HL-60 (cell line): ENCODE data around the gene TJP1.

ENCODE experiments used
- DNase-seq, 2 experiments: peaks; one replicate each; pipeline ENCODE4 v3.0.0-alpha.2; 2010 to 2020; ENCODE audit warnings: low read depth in 1 of 2, low spot score in 1 of 2
- H3K27ac ChIP-seq: fragments of 250-450 bp; sonication (Bioruptor Pico); replicated peaks from 2 replicates; pipeline ENCODE4 v1.5.1; 2020; ENCODE audit warnings: mild to moderate bottlenecking, moderate library complexity
- H3K27me3 ChIP-seq: fragments of 250-450 bp; sonication (Bioruptor Pico); 2 replicates; pipeline ENCODE4 v1.5.1; 2021; ENCODE audit warnings: mild to moderate bottlenecking, moderate library complexity; ENCODE audit not compliant: insufficient read depth, poor library complexity, severe bottlenecking
- H3K4me3 ChIP-seq: replicated peaks from 2 replicates; pipeline ENCODE4 v1.5.1; 2011; ENCODE audit warnings: mild to moderate bottlenecking, control low read depth, low read length; ENCODE audit not compliant: insufficient read depth
- CTCF ChIP-seq: IDR thresholded peaks from one replicate; pipeline ENCODE4 v1.5.1; 2011; ENCODE audit warnings: low read length, control low read depth, inconsistent platforms; ENCODE audit not compliant: insufficient read depth
- GABPA ChIP-seq: IDR thresholded peaks from 2 replicates; pipeline ENCODE4 v1.6.1; 2012; ENCODE audit warnings: low read depth
- POLR2AphosphoS5 ChIP-seq: IDR thresholded peaks from 2 replicates; pipeline ENCODE4 v1.6.1; 2012; ENCODE audit warnings: low read depth
- REST ChIP-seq: IDR thresholded peaks from 2 replicates; pipeline ENCODE4 v1.6.1; 2012; ENCODE audit warnings: low read depth; ENCODE audit not compliant: insufficient replicate concordance
- SPI1 ChIP-seq: IDR thresholded peaks from 2 replicates; pipeline ENCODE4 v1.6.1; 2012; ENCODE audit warnings: low read depth, mild to moderate bottlenecking, borderline replicate concordance

Gene TJP1

GRCh38 chr15:29815000-29815710, 7.1 kb downstream of the TJP1 start:
- no peak for DNase-seq
- TF ChIP-seq REST (no peak), CTCF (no peak), SPI1 (no peak), POLR2AphosphoS5 (no peak), GABPA (no peak)
- Histone ChIP-seq H3K4me3 (no peak overlapping the region), H3K27me3 (peaks cover 28% of the 10 kb centered on the region), H3K27ac (no peak overlapping the region)

- H3K27me3 ChIP-seq, result peaks cover 21% of the 10 kb centered on the region
These were observed 9.3 kb downstream of the TJP1 start for GRCh38 chr15:29813009-29813408.

GRCh38 chr15:29812384-29812694, 9.9 kb downstream of the TJP1 start:
- TF ChIP-seq CTCF, result no peak
- no peak for TF ChIP-seq REST
- TF ChIP-seq SPI1, result no peak
- TF ChIP-seq POLR2AphosphoS5, result no peak
- TF ChIP-seq GABPA, result no peak
- DNase-seq, result no peak
- H3K27me3 ChIP-seq, result peaks cover 21% of the 10 kb centered on the region
- H3K4me3 ChIP-seq, result no peak overlapping the region
- no peak overlapping the region for H3K27ac ChIP-seq

More at GRCh38 chr15:29813009-29813408, 9.3 kb downstream of the TJP1 start:
- Histone ChIP-seq H3K4me3 (no peak overlapping the region), H3K27ac (no peak overlapping the region)
- no peak for TF ChIP-seq GABPA
- TF ChIP-seq POLR2AphosphoS5, result no peak
- no peak for DNase-seq

- TF ChIP-seq SPI1 (no peak), GABPA (no peak), CTCF (no peak), REST (no peak), POLR2AphosphoS5 (no peak)
These were observed 10.4 kb downstream of the TJP1 start for GRCh38 chr15:29811691-29812383.

More at GRCh38 chr15:29811691-29812383, 10.4 kb downstream of the TJP1 start:
- no peak for DNase-seq
- no peak overlapping the region for H3K4me3 ChIP-seq
- peaks cover 21% of the 10 kb centered on the region for H3K27me3 ChIP-seq
- no peak overlapping the region for H3K27ac ChIP-seq
